GM23338 (cell line): ENCODE results near the gene PNPLA7. TPM values are rescaled to one million over a fixed set of nuclear protein-coding genes. Genes with fewer than 3 reads are reported as not detected.

Experiments used
- ATAC-seq: fragments of 200-7000 bp; cut with Tn5 transposase; 3 replicates; pipeline ENCODE4 v1.9.1; 2020
- DNase-seq: peaks from one replicate; pipeline ENCODE4 v3.0.0-alpha.2; 2015; ENCODE audit warnings: low spot score
- H2AFZ ChIP-seq: fragments of 200-600 bp; sonication (generic); 2 replicates; pipeline ENCODE4 v1.8.0; 2016; ENCODE audit warnings: antibody characterized with exemption, mild to moderate bottlenecking, moderate library complexity
- H3F3A ChIP-seq: fragments of 200-600 bp; sonication (generic); replicated peaks from 2 replicates; pipeline ENCODE4 v1.8.0; 2017; ENCODE audit warnings: antibody characterized with exemption, mixed run types, low read depth
- H3K27ac ChIP-seq: fragments of 200-600 bp; sonication (generic); 2 replicates; pipeline ENCODE4 v1.6.1; 2016; ENCODE audit warnings: low read depth
- H3K27me3 ChIP-seq: fragments of 200-600 bp; sonication (generic); 2 replicates; pipeline ENCODE4 v1.8.0; 2016; ENCODE audit warnings: mild to moderate bottlenecking, mixed run types, moderate library complexity; ENCODE audit not compliant: insufficient read depth
- H3K36me3 ChIP-seq: fragments of 200-600 bp; sonication (generic); 2 replicates; pipeline ENCODE4 v1.8.0; 2016; ENCODE audit warnings: mild to moderate bottlenecking; ENCODE audit not compliant: insufficient read depth
- H3K4me1 ChIP-seq: fragments of 200-600 bp; sonication (generic); 2 replicates; pipeline ENCODE4 v1.8.0; 2016; ENCODE audit warnings: mild to moderate bottlenecking, moderate library complexity; ENCODE audit not compliant: insufficient read depth
- H3K4me2 ChIP-seq: fragments of 200-600 bp; sonication (generic); 2 replicates; pipeline ENCODE4 v1.7.1; 2017; ENCODE audit warnings: mixed run types
- H3K4me3 ChIP-seq: fragments of 200-600 bp; sonication (generic); 2 replicates; pipeline ENCODE4 v1.6.1; 2016; ENCODE audit warnings: mixed run types
- H3K79me2 ChIP-seq: fragments of 200-600 bp; sonication (generic); replicated peaks from 2 replicates; pipeline ENCODE4 v1.8.0; 2017; ENCODE audit warnings: mild to moderate bottlenecking; ENCODE audit not compliant: insufficient read depth
- H3K9me2 ChIP-seq: fragments of 200-600 bp; sonication (generic); 2 replicates; pipeline ENCODE4 v1.8.0; 2017; ENCODE audit not compliant: insufficient read depth
- H4K20me1 ChIP-seq: fragments of 200-600 bp; sonication (generic); replicated peaks from 2 replicates; pipeline ENCODE4 v1.8.0; 2017; ENCODE audit warnings: mild to moderate bottlenecking; ENCODE audit not compliant: insufficient read depth
- H3K27ac Mint-ChIP-seq: 2 replicates; pipeline ENCODE4 v1.8.0; 2020; ENCODE audit warnings: inconsistent platforms, mild to moderate bottlenecking, moderate library complexity, mixed read lengths
- H3K27me3 Mint-ChIP-seq: 3 replicates; pipeline ENCODE4 v1.8.0; 2022; ENCODE audit warnings: low read depth, mild to moderate bottlenecking, moderate library complexity, mixed read lengths, inconsistent platforms; ENCODE audit not compliant: insufficient read depth, poor library complexity
- H3K36me3 Mint-ChIP-seq: 3 replicates; pipeline ENCODE4 v1.8.0; 2021; ENCODE audit warnings: low read depth, mild to moderate bottlenecking, inconsistent platforms, moderate library complexity, mixed read lengths
- H3K4me1 Mint-ChIP-seq: 3 replicates; pipeline ENCODE4 v1.8.0; 2020; ENCODE audit warnings: mild to moderate bottlenecking, inconsistent platforms, mixed read lengths
- H3K4me3 Mint-ChIP-seq: 3 replicates; pipeline ENCODE4 v1.8.0; 2021; ENCODE audit warnings: moderate library complexity, mild to moderate bottlenecking, inconsistent platforms, mixed read lengths
- H3K9me3 Mint-ChIP-seq: 3 replicates; pipeline ENCODE4 v1.8.0; 2020; ENCODE audit warnings: moderate library complexity, mild to moderate bottlenecking, inconsistent platforms, mixed read lengths
- CREB1 ChIP-seq: fragments of 250-450 bp; sonication (Bioruptor Pico); IDR thresholded peaks from 2 replicates; pipeline ENCODE4 v1.5.0; 2020; ENCODE audit warnings: low read depth, mild to moderate bottlenecking, moderate library complexity
- EZH2 ChIP-seq: fragments of 200-600 bp; sonication (generic); IDR thresholded peaks from one replicate; pipeline ENCODE4 v1.8.0; 2017; ENCODE audit warnings: antibody characterized with exemption, mild to moderate bottlenecking, low read depth; ENCODE audit not compliant: unreplicated experiment
- EZH2phosphoT487 ChIP-seq: fragments of 200-600 bp; sonication (generic); IDR thresholded peaks from one replicate; pipeline ENCODE4 v1.8.1; 2018; ENCODE audit warnings: antibody characterized with exemption; ENCODE audit not compliant: unreplicated experiment
- JUNB ChIP-seq: IDR thresholded peaks from one replicate; pipeline ENCODE4 v1.6.1; 2016; ENCODE audit warnings: antibody characterized with exemption; ENCODE audit not compliant: unreplicated experiment
- NANOG ChIP-seq: IDR thresholded peaks from 2 replicates; pipeline ENCODE4 v1.6.1; 2016; ENCODE audit warnings: antibody characterized with exemption, borderline replicate concordance
- POLR2AphosphoS5 ChIP-seq: IDR thresholded peaks from 2 replicates; pipeline ENCODE4 v1.6.1; 2016; ENCODE audit warnings: antibody characterized with exemption, low read depth
- STAT1 ChIP-seq: IDR thresholded peaks from one replicate; pipeline ENCODE4 v1.6.1; 2016; ENCODE audit warnings: antibody characterized with exemption; ENCODE audit not compliant: unreplicated experiment
- ZNF114 ChIP-seq: fragments of 250-450 bp; sonication (Bioruptor Pico); IDR thresholded peaks from 2 replicates; pipeline ENCODE4 v1.5.0; 2020; ENCODE audit warnings: mild to moderate bottlenecking, moderate library complexity
- ZNF331 ChIP-seq: fragments of 250-450 bp; sonication (Bioruptor Pico); IDR thresholded peaks from 2 replicates; pipeline ENCODE4 v1.5.0; 2020; ENCODE audit warnings: low read depth, mild to moderate bottlenecking, moderate library complexity
- polyA plus RNA-seq: library from polyadenylated mRNA; unstranded; fragments of >200 nt; fragmentation: Nextera tagmentation; extraction: Ambion mirVana; gene quantifications from 2 replicates; pipeline ENCODE4 v1.2.1, GENCODE V29; 2016
- total RNA-seq: library from RNA; depleted of rRNA; stranded (reverse); fragments of >200 nt; shearing (Covaris generic); gene quantifications from 2 replicates; pipeline ENCODE4 v1.2.3, GENCODE V29; 2014
- TF ChIP-seq, protein P1 (sequence below): fragments of 250-450 bp; sonication (Bioruptor Pico); IDR thresholded peaks from 2 replicates; pipeline ENCODE4 v1.5.0; 2020; ENCODE audit warnings: mild to moderate bottlenecking, moderate library complexity
- TF ChIP-seq, protein P2 (sequence below): IDR thresholded peaks from one replicate; pipeline ENCODE4 v1.6.1; 2018; ENCODE audit warnings: antibody characterized with exemption; ENCODE audit not compliant: unreplicated experiment
- TF ChIP-seq, protein P3 (sequence below): IDR thresholded peaks from 2 replicates; pipeline ENCODE4 v1.6.1; 2016; ENCODE audit warnings: antibody characterized with exemption
- TF ChIP-seq, protein P4 (sequence below), 2 experiments: fragments of 200-600 bp in 1 of 2; sonication (generic) in 1 of 2; conservative IDR thresholded peaks; 2 replicates each; pipeline versions ENCODE4 v1.5.1 to v1.6.1; 2016 to 2017; ENCODE audit warnings: antibody characterized with exemption in 2 of 2, low read depth in 2 of 2, mild to moderate bottlenecking in 2 of 2, moderate library complexity in 1 of 2

Gene PNPLA7
- total and polyA plus RNA-seq, 2 experiments from 2014 or later, result 0.45 to 0.80 TPM

DNA sequence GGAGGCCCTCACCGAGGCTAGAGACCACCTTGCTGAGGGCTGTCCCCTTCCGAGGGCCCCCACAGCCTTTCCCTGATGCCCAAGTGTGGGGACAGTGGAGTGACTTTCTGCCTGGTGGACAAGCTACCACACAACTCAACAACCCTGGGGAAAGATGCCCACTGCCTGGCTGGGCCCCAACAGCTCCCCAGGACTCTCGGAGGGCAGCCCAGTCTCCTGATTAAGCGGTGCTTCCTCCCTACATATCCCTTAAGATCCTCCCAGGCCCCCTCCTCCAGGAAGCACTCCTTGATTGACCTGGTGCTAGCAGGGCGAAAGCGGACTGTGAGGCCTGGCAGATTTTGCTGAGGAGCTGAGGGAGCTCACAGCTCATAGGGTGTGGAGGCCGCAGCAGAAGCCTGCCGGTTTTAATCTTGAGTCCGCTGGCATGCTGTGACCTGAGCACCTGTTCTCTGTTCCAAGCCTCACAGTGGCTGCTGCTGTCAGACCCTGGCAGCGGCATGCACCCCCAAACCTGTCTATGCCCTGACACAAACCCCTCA lies 93.3 kb downstream of the PNPLA7 start:
- no peak for ATAC-seq

More for the DNA sequence above, 93.3 kb downstream of the PNPLA7 start:
- Histone ChIP-seq H3K27me3 (no peaks in the 10 kb centered on the region), H3F3A (0 out of 2 replicates have a peak, but pooled peaks cover 3% of the 10 kb centered on the region), H3K4me3 (no peak overlapping the region), H3K4me2 (no peak overlapping the region), H2AFZ (no peak overlapping the region), H3K36me3 (peaks cover 6% of the 10 kb centered on the region; the same call in 1 of the 2 replicates), H3K9me2 (no peaks in the 10 kb centered on the region), H3K79me2 (no peaks in the 10 kb centered on the region), H3K4me1 (peaks cover 6% of the 10 kb centered on the region; the same call in 1 of the 2 replicates), H4K20me1 (no peaks in the 10 kb centered on the region; the same call in 1 of the 2 replicates), H3K27ac (no peak overlapping the region)
- no peak for DNase-seq
- TF ChIP-seq ZNF114 (no peak), POLR2AphosphoS5 (no peak), EZH2phosphoT487 (no peak), CREB1 (no peak), STAT1 (no peak), NANOG (no peak), EZH2 (no peak), JUNB (no peak), ZNF331 (CRISPR knock-in tag) (no peak)
- TF ChIP-seq, protein P1, sequence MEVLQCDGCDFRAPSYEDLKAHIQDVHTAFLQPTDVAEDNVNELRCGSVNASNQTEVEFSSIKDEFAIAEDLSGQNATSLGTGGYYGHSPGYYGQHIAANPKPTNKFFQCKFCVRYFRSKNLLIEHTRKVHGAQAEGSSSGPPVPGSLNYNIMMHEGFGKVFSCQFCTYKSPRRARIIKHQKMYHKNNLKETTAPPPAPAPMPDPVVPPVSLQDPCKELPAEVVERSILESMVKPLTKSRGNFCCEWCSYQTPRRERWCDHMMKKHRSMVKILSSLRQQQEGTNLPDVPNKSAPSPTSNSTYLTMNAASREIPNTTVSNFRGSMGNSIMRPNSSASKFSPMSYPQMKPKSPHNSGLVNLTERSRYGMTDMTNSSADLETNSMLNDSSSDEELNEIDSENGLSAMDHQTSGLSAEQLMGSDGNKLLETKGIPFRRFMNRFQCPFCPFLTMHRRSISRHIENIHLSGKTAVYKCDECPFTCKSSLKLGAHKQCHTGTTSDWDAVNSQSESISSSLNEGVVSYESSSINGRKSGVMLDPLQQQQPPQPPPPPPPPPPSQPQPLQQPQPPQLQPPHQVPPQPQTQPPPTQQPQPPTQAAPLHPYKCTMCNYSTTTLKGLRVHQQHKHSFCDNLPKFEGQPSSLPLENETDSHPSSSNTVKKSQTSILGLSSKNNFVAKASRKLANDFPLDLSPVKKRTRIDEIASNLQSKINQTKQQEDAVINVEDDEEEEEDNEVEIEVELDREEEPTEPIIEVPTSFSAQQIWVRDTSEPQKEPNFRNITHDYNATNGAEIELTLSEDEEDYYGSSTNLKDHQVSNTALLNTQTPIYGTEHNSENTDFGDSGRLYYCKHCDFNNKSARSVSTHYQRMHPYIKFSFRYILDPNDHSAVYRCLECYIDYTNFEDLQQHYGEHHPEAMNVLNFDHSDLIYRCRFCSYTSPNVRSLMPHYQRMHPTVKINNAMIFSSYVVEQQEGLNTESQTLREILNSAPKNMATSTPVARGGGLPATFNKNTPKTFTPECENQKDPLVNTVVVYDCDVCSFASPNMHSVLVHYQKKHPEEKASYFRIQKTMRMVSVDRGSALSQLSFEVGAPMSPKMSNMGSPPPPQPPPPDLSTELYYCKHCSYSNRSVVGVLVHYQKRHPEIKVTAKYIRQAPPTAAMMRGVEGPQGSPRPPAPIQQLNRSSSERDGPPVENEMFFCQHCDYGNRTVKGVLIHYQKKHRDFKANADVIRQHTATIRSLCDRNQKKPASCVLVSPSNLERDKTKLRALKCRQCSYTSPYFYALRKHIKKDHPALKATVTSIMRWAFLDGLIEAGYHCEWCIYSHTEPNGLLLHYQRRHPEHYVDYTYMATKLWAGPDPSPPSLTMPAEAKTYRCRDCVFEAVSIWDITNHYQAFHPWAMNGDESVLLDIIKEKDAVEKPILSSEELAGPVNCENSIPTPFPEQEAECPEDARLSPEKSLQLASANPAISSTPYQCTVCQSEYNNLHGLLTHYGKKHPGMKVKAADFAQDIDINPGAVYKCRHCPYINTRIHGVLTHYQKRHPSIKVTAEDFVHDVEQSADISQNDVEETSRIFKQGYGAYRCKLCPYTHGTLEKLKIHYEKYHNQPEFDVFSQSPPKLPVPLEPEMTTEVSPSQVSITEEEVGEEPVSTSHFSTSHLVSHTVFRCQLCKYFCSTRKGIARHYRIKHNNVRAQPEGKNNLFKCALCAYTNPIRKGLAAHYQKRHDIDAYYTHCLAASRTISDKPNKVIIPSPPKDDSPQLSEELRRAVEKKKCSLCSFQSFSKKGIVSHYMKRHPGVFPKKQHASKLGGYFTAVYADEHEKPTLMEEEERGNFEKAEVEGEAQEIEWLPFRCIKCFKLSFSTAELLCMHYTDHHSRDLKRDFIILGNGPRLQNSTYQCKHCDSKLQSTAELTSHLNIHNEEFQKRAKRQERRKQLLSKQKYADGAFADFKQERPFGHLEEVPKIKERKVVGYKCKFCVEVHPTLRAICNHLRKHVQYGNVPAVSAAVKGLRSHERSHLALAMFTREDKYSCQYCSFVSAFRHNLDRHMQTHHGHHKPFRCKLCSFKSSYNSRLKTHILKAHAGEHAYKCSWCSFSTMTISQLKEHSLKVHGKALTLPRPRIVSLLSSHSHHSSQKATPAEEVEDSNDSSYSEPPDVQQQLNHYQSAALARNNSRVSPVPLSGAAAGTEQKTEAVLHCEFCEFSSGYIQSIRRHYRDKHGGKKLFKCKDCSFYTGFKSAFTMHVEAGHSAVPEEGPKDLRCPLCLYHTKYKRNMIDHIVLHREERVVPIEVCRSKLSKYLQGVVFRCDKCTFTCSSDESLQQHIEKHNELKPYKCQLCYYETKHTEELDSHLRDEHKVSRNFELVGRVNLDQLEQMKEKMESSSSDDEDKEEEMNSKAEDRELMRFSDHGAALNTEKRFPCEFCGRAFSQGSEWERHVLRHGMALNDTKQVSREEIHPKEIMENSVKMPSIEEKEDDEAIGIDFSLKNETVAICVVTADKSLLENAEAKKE, result no peak
- TF ChIP-seq, protein P2, sequence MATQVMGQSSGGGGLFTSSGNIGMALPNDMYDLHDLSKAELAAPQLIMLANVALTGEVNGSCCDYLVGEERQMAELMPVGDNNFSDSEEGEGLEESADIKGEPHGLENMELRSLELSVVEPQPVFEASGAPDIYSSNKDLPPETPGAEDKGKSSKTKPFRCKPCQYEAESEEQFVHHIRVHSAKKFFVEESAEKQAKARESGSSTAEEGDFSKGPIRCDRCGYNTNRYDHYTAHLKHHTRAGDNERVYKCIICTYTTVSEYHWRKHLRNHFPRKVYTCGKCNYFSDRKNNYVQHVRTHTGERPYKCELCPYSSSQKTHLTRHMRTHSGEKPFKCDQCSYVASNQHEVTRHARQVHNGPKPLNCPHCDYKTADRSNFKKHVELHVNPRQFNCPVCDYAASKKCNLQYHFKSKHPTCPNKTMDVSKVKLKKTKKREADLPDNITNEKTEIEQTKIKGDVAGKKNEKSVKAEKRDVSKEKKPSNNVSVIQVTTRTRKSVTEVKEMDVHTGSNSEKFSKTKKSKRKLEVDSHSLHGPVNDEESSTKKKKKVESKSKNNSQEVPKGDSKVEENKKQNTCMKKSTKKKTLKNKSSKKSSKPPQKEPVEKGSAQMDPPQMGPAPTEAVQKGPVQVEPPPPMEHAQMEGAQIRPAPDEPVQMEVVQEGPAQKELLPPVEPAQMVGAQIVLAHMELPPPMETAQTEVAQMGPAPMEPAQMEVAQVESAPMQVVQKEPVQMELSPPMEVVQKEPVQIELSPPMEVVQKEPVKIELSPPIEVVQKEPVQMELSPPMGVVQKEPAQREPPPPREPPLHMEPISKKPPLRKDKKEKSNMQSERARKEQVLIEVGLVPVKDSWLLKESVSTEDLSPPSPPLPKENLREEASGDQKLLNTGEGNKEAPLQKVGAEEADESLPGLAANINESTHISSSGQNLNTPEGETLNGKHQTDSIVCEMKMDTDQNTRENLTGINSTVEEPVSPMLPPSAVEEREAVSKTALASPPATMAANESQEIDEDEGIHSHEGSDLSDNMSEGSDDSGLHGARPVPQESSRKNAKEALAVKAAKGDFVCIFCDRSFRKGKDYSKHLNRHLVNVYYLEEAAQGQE, result no peak
- TF ChIP-seq, protein P3, sequence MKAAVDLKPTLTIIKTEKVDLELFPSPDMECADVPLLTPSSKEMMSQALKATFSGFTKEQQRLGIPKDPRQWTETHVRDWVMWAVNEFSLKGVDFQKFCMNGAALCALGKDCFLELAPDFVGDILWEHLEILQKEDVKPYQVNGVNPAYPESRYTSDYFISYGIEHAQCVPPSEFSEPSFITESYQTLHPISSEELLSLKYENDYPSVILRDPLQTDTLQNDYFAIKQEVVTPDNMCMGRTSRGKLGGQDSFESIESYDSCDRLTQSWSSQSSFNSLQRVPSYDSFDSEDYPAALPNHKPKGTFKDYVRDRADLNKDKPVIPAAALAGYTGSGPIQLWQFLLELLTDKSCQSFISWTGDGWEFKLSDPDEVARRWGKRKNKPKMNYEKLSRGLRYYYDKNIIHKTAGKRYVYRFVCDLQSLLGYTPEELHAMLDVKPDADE, result no peak
- TF ChIP-seq, protein P4, sequence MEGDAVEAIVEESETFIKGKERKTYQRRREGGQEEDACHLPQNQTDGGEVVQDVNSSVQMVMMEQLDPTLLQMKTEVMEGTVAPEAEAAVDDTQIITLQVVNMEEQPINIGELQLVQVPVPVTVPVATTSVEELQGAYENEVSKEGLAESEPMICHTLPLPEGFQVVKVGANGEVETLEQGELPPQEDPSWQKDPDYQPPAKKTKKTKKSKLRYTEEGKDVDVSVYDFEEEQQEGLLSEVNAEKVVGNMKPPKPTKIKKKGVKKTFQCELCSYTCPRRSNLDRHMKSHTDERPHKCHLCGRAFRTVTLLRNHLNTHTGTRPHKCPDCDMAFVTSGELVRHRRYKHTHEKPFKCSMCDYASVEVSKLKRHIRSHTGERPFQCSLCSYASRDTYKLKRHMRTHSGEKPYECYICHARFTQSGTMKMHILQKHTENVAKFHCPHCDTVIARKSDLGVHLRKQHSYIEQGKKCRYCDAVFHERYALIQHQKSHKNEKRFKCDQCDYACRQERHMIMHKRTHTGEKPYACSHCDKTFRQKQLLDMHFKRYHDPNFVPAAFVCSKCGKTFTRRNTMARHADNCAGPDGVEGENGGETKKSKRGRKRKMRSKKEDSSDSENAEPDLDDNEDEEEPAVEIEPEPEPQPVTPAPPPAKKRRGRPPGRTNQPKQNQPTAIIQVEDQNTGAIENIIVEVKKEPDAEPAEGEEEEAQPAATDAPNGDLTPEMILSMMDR (conservative IDR thresholded peaks at IDR 0.05; ENCODE audit: low read depth in 2 of 2), result no peak
- H3K27ac Mint-ChIP-seq, result no peak overlapping the region
- H3K36me3 Mint-ChIP-seq, result peaks cover 3% of the 10 kb centered on the region; the same call in 1 of the 3 replicates
- peaks cover 9% of the 10 kb centered on the region for H3K27me3 Mint-ChIP-seq
- H3K9me3 Mint-ChIP-seq, result no peaks in the 10 kb centered on the region
- H3K4me1 Mint-ChIP-seq, result peaks cover 8% of the 10 kb centered on the region; the same call in 2 of the 3 replicates
- no peak overlapping the region; the same call in 2 of the 3 replicates for H3K4me3 Mint-ChIP-seq
